Measurements from ENCODE around the gene USP2. TPM values are rescaled to one million over a fixed set of nuclear protein-coding genes. Genes with fewer than 3 reads are reported as not detected.
A peak's percentile ranks its signal among the peaks of the same experiment; 100 is the strongest.

USP2 gene
- total RNA-seq, 1 donor from 2014 or later: 3.4 TPM

DNA sequence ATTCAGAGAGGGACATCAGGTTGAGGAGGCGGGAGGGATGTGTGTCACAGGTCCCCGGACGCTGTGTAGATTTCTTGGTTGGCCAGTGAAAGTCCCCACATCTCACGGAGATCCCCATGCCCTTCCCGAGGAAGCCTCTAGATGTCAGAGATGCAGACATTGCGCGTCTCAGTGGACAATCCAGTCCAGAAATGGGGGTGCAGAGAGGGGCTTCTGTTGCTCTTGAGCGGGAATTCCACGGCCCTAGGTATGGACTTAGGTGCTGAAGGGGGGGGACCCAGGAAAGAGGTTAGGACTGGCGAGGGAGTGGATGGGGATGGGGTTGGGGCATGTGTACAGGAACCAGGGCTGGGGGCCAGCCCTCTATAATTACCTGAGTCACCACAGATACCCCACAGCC, 34.5 kb upstream of the USP2 start:
- H3K4me3 Mint-ChIP-seq: no peak overlapping the region
- peaks cover 16% of the 10 kb centered on the region for H3K4me1 Mint-ChIP-seq
- H3K27me3 Mint-ChIP-seq (ENCODE audit: low read depth): no peaks in the 10 kb centered on the region
- no peak overlapping the region for H3K27ac Mint-ChIP-seq (ENCODE audit: unreplicated experiment)
- TF ChIP-seq, protein P1, sequence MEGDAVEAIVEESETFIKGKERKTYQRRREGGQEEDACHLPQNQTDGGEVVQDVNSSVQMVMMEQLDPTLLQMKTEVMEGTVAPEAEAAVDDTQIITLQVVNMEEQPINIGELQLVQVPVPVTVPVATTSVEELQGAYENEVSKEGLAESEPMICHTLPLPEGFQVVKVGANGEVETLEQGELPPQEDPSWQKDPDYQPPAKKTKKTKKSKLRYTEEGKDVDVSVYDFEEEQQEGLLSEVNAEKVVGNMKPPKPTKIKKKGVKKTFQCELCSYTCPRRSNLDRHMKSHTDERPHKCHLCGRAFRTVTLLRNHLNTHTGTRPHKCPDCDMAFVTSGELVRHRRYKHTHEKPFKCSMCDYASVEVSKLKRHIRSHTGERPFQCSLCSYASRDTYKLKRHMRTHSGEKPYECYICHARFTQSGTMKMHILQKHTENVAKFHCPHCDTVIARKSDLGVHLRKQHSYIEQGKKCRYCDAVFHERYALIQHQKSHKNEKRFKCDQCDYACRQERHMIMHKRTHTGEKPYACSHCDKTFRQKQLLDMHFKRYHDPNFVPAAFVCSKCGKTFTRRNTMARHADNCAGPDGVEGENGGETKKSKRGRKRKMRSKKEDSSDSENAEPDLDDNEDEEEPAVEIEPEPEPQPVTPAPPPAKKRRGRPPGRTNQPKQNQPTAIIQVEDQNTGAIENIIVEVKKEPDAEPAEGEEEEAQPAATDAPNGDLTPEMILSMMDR (conservative IDR thresholded peaks at IDR 0.05): no peak
- H3K9me3 Mint-ChIP-seq: peaks cover 5% of the 10 kb centered on the region
- DNase-seq (ENCODE audit: low read depth, low spot score): no peak
- H3K36me3 Mint-ChIP-seq (ENCODE audit: low read depth): peaks cover 8% of the 10 kb centered on the region

DNA sequence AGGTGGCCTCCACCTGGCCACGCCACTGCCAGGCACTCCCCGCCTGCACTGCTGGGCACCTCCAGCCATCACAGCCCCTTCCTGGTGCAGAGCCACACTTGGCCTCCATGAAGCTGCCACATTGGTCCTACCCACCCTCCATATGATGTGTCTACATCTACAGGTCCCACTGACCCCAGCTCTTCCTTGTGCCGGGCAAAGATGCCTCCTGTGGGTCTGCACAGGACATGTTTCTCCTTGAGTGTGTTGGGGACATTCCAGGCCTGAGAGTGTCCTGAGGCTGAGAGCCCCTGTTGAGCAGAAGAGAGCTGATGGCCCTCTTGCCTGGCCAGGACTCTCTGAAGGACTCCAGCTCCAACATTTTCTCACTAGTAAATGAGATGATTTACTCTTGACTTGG, 34.0 kb upstream of the USP2 start:
- Mint-ChIP-seq H3K27ac (ENCODE audit: unreplicated experiment) (peak overlapping the region; percentile 55), H3K27me3 (ENCODE audit: low read depth) (peaks cover under 1% of the 10 kb centered on the region), H3K4me3 (no peak overlapping the region), H3K4me1 (peaks cover 12% of the 10 kb centered on the region), H3K9me3 (peaks cover 5% of the 10 kb centered on the region), H3K36me3 (ENCODE audit: low read depth) (peaks cover 8% of the 10 kb centered on the region)
- TF ChIP-seq, protein P1 (conservative IDR thresholded peaks at IDR 0.05): no peak
- no peak for DNase-seq (ENCODE audit: low read depth, low spot score)

DNA sequence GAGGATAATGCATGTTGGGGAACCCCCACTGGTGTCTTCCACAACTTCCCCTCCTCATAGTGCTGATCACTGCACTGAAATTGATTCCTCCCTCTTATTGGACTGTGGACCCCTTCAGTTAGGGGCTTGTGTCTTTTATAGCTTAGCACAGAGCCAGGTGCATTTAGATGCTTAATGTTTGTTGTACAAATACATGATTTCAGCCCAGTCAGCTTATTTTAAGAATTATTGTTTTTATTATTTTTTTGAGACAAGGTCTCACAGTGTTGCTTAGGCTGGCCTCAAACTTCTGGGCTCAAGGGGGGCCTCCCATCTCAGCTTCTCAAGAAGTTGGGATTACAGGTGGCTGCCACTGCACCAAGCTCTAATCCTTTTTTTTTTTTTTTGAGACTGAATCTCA, 33.2 kb upstream of the USP2 start:
- no peak overlapping the region for H3K4me3 Mint-ChIP-seq
- H3K9me3 Mint-ChIP-seq: peaks cover 5% of the 10 kb centered on the region

DNA sequence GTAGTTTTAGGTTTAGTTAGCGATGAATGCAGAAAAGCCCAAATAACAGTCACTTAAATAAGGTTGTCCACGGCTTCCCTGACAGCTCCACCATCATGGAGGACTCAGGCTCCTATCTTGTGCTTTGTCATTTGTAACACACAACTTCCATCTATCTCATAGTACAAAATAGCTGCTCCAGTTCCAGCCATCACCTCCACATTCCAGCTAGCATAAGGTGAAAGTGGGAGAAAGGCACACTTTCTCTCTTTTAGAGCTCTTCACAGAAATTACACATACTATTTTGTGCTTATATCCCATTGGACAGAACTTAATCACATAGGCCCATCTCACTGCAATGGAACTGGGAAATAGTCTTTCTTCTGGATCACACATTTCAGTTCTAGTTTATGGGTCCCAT, 32.8 kb upstream of the USP2 start:
- Mint-ChIP-seq H3K27me3 (ENCODE audit: low read depth) (peaks cover 4% of the 10 kb centered on the region), H3K4me3 (no peak overlapping the region), H3K9me3 (peaks cover 5% of the 10 kb centered on the region), H3K36me3 (ENCODE audit: low read depth) (peaks cover 4% of the 10 kb centered on the region), H3K4me1 (peaks cover 4% of the 10 kb centered on the region), H3K27ac (ENCODE audit: unreplicated experiment) (no peak overlapping the region)
- no peak for DNase-seq (ENCODE audit: low read depth, low spot score)
- TF ChIP-seq, protein P1 (conservative IDR thresholded peaks at IDR 0.05): no peak

More for the DNA sequence above, 33.2 kb upstream of the USP2 start:
- H3K36me3 Mint-ChIP-seq (ENCODE audit: low read depth): peaks cover 5% of the 10 kb centered on the region
- H3K27ac Mint-ChIP-seq (ENCODE audit: unreplicated experiment): no peak overlapping the region
- TF ChIP-seq, protein P1 (conservative IDR thresholded peaks at IDR 0.05): no peak
- peaks cover 4% of the 10 kb centered on the region for H3K27me3 Mint-ChIP-seq (ENCODE audit: low read depth)
- DNase-seq (ENCODE audit: low read depth, low spot score): no peak
- peaks cover 4% of the 10 kb centered on the region for H3K4me1 Mint-ChIP-seq

DNA sequence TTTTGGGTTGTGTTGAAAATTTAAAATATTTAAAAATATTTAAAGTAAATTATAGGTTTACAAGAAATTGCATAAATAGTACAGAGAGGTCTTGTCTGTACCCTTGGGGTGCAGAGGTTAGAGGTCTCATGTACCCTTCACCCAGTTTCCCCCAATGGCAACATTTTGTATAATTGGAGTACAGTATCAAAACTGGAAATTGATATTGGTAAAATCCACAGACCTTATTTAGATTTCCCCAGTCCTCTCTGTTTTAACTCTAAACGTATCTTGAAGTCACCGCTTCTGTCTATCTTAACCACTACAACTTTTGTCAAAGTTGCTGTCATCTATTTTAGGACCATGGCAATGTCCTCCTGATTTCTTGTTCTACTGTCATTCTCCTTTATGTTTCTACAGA, 30.6 kb upstream of the USP2 start:
- TF ChIP-seq, protein P1 (conservative IDR thresholded peaks at IDR 0.05): no peak
- Mint-ChIP-seq H3K36me3 (ENCODE audit: low read depth) (no peaks in the 10 kb centered on the region), H3K27ac (ENCODE audit: unreplicated experiment) (no peak overlapping the region), H3K9me3 (peaks cover 5% of the 10 kb centered on the region), H3K27me3 (ENCODE audit: low read depth) (peaks cover 4% of the 10 kb centered on the region), H3K4me1 (no peaks in the 10 kb centered on the region), H3K4me3 (no peak overlapping the region)
- no peak for DNase-seq (ENCODE audit: low read depth, low spot score)

DNA sequence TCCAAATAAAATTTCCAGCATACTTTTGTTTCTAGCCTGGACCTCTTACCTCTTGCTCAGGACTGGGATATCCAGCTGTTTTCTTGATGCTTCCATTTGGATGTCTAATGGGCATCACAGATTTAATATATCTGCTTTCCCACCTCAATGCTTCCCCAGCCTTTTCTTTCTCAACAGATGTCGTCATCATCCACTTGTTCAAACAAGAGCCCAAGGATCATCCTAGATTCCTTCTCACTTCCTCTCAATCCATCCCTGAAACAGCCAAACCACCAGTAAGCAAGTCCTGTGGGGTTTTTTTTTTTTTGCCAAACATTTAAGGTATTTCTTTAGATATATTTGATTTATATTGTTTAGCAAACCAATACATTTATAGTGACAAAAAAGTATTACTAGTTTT, 29.0 kb upstream of the USP2 start:
- Mint-ChIP-seq H3K27ac (ENCODE audit: unreplicated experiment) (no peak overlapping the region), H3K4me1 (no peaks in the 10 kb centered on the region), H3K4me3 (no peak overlapping the region), H3K9me3 (peaks cover 5% of the 10 kb centered on the region), H3K36me3 (ENCODE audit: low read depth) (no peaks in the 10 kb centered on the region), H3K27me3 (ENCODE audit: low read depth) (peaks cover 4% of the 10 kb centered on the region)
- DNase-seq (ENCODE audit: low read depth, low spot score): no peak
- TF ChIP-seq, protein P1 (conservative IDR thresholded peaks at IDR 0.05): no peak

Data from neural crest cell (in vitro differentiated cells).